GM19035 (cell line): Measurements from ENCODE around the gene CDT1.
"Not testable (repeated sequence)": the region's sequence is repeated elsewhere in the genome, so short reads cannot be mapped to it uniquely, and the experiment has no call there.

Source experiments
- ATAC-seq: cut with Tn5 transposase; IDR thresholded peaks from one replicate; pipeline ENCODE4 v1.9.1; 2021; ENCODE audit not compliant: unreplicated experiment

The CDT1 gene

GRCh38 chr16:88782454-88783390 lies 20.9 kb upstream of the CDT1 start:
- no peak for ATAC-seq

- ATAC-seq = no peak
These were observed 20.1 kb upstream of the CDT1 start for GRCh38 chr16:88783391-88784073.

- no peak for ATAC-seq
These were observed 19.3 kb upstream of the CDT1 start for GRCh38 chr16:88784074-88784855.

- no peak for ATAC-seq
These were observed 18.8 kb upstream of the CDT1 start for GRCh38 chr16:88784856-88785105.

- ATAC-seq = no peak
These were observed 18.3 kb upstream of the CDT1 start, which contains the start of gene PIEZO1 for GRCh38 chr16:88785106-88785924. Gene PIEZO1, minus strand, starts transcription at chr16:88785220. Its CDS starts 256 bp downstream, at chr16:88784964.

- ATAC-seq = no peak
These were observed 15.8 kb upstream of the CDT1 start for GRCh38 chr16:88787579-88788314.

- not testable (repeated sequence) for ATAC-seq
These were observed 14.8 kb upstream of the CDT1 start for GRCh38 chr16:88788749-88789148.

GRCh38 chr16:88789594-88789993 lies 14.0 kb upstream of the CDT1 start:
- ATAC-seq = no peak

GRCh38 chr16:88790312-88791211 lies 13.0 kb upstream of the CDT1 start:
- ATAC-seq = no peak

- ATAC-seq = no peak
These were observed 11.5 kb upstream of the CDT1 start for GRCh38 chr16:88792078-88792550.

- no peak for ATAC-seq
These were observed 10.8 kb upstream of the CDT1 start for GRCh38 chr16:88792668-88793250.

GRCh38 chr16:88793251-88793954 lies 10.2 kb upstream of the CDT1 start:
- no peak for ATAC-seq

- ATAC-seq = no peak
These were observed 7.3 kb upstream of the CDT1 start for GRCh38 chr16:88796278-88796677.

GRCh38 chr16:88798073-88798472 lies 5.5 kb upstream of the CDT1 start:
- no peak for ATAC-seq

GRCh38 chr16:88798772-88799455 lies 4.7 kb upstream of the CDT1 start:
- ATAC-seq = no peak

- ATAC-seq = no peak
These were observed 3.9 kb upstream of the CDT1 start for GRCh38 chr16:88799569-88800276.

GRCh38 chr16:88800277-88800592 lies 3.4 kb upstream of the CDT1 start:
- ATAC-seq = no peak
